ENCODE measurements around the gene SHKBP1. TPM values are rescaled to one million over a fixed set of nuclear protein-coding genes. Genes with fewer than 3 reads are reported as not detected.

Gene SHKBP1
- total RNA-seq, 2 donors from 2014 or later = 131 to 149 TPM

DNA sequence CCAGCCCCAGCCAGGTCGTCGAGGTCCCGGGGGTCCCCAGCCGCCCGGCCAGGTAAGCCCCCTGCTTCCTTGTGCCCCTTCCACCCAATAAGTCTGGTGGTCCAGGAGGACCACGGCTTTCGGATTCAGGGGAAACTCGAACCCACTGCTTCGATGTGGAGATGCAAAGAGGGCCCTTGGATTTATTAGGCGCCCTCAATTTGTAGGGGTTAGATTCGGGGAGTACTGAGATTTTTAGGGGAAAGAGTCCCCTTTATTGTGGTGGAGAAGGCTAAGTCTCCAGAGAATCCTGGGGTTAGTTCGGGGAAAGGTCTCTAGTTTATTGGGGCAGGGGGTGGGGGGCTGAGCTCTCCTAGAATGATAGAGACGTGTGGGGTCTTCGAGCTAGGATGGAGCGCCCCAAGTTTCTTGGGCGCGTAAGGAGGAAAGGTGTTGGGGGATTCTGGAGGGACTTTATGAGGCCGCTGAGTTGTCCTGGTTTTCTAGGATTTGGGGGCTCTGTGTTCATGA, 20.7 kb downstream of the SHKBP1 start:
- ATAC-seq (no peak), DNase-seq (ENCODE audit: low spot score) (no peak)
- H3K27ac Mint-ChIP-seq = no peak overlapping the region
- peaks cover 29 to 31% of the 10 kb centered on the region in 2 donors for H3K4me1 Mint-ChIP-seq (ENCODE audit: low read depth in 2 of 2)
- peak overlapping the region; percentile 7 for H3K4me3 Mint-ChIP-seq
- H3K9me3 Mint-ChIP-seq = no peaks in the 10 kb centered on the region
- H3K27me3 Mint-ChIP-seq = peaks cover 22 to 32% of the 10 kb centered on the region in 2 donors
- no peaks in the 10 kb centered on the region for H3K36me3 Mint-ChIP-seq

DNA sequence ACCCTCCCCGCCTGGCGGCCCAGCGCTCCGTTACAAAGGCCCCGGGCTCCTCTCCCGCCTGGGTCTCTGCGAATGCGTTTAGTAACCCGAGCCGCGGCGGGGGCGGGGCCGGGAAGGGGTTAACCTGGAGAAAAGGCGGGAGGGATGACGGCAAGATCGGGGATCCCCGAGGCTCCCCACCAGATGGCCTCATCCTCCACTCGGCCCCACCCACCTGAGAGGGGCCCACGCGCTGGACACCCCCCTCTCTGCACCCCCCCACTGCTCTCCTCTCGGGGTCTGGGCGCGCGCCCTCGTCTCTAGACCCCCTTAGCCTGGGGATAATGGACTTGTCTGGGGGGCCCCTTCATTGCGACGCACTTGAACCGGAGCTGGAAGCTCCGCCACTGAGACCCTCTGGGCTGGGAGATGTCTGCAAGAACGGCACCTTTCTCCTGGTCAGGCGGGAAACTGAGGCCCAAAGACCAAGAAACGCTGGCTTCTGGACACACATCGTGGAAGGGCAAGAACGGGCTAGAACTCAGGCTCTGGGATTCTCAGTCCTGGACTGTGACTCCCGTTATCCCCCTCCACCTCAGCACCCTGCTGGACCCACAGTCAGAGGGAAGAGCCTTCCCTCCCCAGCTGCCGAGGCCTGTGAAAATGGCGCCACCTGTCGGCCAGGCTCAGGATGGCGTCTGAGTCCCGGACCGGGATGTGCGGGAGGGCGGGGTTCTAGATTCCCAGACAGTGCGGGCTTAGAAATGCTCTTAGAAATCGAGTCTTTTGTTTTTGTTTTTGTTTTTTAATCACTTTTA, 21.6 kb downstream of the SHKBP1 start:
- Mint-ChIP-seq H3K4me1 (ENCODE audit: low read depth in 2 of 2) (peaks cover 29 to 34% of the 10 kb centered on the region in 2 donors), H3K27ac (no peak overlapping the region), H3K4me3 (no peak overlapping the region), H3K9me3 (no peaks in the 10 kb centered on the region), H3K36me3 (no peaks in the 10 kb centered on the region), H3K27me3 (peaks cover 22 to 32% of the 10 kb centered on the region in 2 donors)
- ATAC-seq = peak; percentile 78 to 79
- peak; percentile 82 for DNase-seq (ENCODE audit: low spot score)

DNA sequence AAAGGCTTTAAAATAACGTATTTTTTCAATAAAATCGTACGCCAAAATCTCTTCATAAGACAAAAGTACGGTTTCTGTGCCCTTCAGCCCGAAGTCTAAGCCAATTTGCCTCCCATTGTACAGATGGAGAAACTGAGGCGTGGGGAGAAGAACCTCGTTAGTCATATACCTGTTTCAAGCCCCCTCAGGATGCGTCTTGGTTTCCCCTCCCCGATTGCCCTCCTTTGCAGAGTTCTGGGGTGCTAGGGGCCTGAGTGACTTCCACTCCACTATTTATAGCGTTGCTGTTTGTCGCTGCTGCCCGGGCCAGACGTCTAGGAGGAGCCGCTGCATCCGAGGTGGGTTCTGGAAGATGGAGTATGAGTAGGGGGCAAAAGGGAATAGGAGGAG, 22.2 kb downstream of the SHKBP1 start:
- H3K4me3 Mint-ChIP-seq = no peak overlapping the region
- no peak overlapping the region for H3K27ac Mint-ChIP-seq
- H3K27me3 Mint-ChIP-seq = peaks cover 22 to 32% of the 10 kb centered on the region in 2 donors

DNA sequence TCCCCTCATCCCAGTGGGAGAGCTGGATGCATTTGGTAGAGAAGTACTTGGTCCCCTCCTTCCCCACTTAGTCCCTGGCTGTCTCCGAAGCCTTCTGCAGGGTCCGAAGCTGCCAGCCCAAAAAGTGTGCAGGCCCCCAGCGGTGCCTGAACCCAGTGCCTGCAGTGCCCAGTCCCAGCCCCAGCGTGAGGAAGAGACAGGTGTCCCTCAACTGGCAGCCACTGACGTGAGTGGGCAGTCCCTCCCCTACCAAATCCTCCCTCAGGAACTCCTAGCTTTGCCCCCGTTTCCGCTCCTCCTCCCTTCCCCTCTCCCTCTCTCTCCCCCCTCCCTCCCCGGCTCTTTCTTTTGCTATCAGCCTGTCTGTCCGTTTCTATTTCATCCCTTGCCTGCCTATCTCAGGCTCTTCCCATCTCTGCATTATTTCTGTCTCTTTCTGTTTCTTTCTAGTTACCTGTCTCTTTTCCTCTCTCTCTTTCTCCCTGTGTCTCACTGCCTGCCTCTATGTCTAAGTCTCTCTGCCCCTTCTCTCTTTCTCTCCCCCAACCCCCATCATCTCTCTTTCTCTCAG, 22.7 kb downstream of the SHKBP1 start:
- Mint-ChIP-seq H3K27ac (no peak overlapping the region), H3K4me3 (peak overlapping the region; percentile 65), H3K9me3 (no peaks in the 10 kb centered on the region), H3K4me1 (ENCODE audit: low read depth in 2 of 2) (peaks cover 31 to 37% of the 10 kb centered on the region in 2 donors), H3K27me3 (peaks cover 22 to 32% of the 10 kb centered on the region in 2 donors), H3K36me3 (no peaks in the 10 kb centered on the region)
- no peak for DNase-seq (ENCODE audit: low spot score)
- ATAC-seq = no peak

More for the DNA sequence above, 22.2 kb downstream of the SHKBP1 start:
- Mint-ChIP-seq H3K36me3 (no peaks in the 10 kb centered on the region), H3K4me1 (ENCODE audit: low read depth in 2 of 2) (peaks cover 31 to 37% of the 10 kb centered on the region in 2 donors), H3K9me3 (no peaks in the 10 kb centered on the region)
- ATAC-seq = no peak
- DNase-seq (ENCODE audit: low spot score) = no peak

DNA sequence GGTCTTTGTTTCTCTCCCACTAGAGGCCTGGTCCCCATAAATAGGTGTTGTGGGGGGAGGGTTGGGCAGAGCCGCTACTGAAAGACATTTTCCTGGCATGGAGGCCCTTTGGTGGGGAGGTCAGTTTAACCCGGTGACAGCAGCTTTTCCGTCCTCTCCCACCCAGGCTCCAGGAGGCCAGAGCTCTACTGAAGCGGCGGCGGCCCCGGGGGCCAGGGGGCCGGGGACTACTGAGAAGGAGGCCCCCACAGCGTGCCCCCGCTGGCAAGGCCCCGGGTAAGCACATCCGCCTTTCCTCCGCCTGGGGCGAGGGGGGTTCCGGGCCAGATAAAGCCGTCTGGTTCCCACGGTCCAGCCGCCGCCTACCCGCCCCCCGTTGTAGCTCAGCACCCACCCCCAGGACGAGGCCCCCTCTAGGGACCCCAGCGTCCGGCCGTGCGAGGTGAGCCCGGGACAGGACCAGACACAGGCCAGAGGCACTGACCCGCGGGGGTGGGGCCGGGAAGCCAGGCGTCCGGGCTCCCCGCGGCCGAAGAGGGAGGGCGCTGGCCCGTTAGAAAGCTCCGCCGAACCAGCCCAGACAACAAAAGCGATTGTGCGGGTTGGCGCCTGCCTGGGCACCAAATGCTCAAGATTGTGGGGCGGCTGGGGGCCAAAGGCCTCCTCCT, 23.4 kb downstream of the SHKBP1 start:
- no peak for DNase-seq (ENCODE audit: low spot score)
- Mint-ChIP-seq H3K4me1 (ENCODE audit: low read depth in 2 of 2) (peaks cover 31 to 33% of the 10 kb centered on the region in 2 donors), H3K27me3 (peaks cover 22 to 32% of the 10 kb centered on the region in 2 donors), H3K27ac (no peak overlapping the region), H3K4me3 (peak overlapping the region; percentile 65), H3K36me3 (no peaks in the 10 kb centered on the region), H3K9me3 (no peaks in the 10 kb centered on the region)
- no peak for ATAC-seq

DNA sequence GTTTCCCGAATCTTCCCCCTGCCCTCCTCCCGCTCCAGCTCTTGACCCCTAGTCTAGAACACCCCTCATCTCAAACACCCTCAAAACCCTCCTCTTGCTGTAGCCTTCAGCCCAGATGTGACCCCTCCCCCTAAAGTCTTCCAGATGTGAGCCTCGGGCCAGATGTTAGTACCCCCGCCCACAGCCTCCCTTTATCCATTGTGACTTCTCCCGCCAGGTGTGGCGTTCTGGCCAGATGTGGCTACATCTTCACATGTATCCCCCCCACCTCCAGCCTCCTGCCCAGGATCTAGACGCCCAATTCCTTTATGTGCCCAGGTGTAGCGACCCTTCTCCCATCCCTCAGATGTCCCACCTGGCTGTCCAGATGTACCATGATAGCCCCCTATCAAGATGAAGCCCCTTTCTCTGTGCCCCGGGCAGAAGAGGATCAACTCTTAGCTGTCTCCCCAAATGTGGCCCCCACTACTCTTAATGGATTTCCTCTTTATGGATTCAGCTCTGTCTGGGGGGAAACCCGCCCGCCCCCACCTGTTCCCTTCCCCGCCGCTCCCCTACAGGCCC, 24.0 kb downstream of the SHKBP1 start:
- H3K4me3 Mint-ChIP-seq = peak overlapping the region; percentile 34
- H3K27ac Mint-ChIP-seq = no peak overlapping the region
- H3K27me3 Mint-ChIP-seq = peaks cover 22 to 32% of the 10 kb centered on the region in 2 donors
- no peaks in the 10 kb centered on the region for H3K36me3 Mint-ChIP-seq
- H3K9me3 Mint-ChIP-seq = no peaks in the 10 kb centered on the region
- ATAC-seq (no peak), DNase-seq (ENCODE audit: low spot score) (no peak)
- H3K4me1 Mint-ChIP-seq (ENCODE audit: low read depth in 2 of 2) = peaks cover 37 to 38% of the 10 kb centered on the region in 2 donors

DNA sequence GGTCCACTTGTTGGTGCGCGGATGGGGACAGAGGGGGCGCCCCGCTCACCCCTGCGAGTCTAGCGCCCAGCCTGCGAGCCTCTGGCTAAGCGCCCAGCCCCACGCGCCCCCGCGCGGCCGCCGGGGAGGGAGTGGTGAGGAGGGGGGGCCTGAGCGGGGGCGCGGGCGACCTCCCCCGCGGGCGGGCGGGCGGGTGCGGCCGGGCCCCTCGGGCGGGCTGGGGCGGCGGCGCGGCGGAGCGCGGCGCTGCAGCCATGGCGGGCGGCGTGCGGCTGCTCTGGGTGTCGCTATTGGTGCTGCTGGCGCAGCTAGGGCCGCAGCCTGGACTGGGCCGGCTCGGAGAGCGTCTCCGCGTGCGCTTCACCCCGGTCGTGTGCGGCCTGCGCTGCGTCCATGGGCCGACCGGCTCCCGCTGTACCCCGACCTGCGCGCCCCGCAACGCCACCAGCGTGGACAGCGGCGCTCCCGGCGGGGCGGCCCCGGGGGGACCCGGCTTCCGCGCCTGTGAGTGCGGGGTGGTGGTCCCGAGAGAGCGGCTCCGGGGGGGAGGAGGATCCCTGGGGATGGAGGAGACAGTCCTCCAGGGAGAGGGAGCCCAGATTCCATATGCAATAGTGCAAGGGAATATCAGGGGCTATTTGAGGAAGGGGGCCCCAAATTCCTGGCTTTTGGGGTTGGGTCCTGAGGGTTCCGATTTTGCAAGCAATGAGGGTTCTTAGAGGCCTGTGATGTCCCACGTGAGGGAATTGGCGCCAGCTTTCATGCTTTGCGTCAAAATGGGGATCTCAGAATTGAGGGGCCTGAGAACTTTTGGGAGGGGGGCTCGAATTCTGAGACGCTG, 24.7 kb downstream of the SHKBP1 start, which contains the start of gene LTBP4:
TSS of gene LTBP4 (plus strand) at position 236 of the 841 bp plus-strand sequence. CDS start at position 255, 19 bp downstream.
- H3K9me3 Mint-ChIP-seq = no peaks in the 10 kb centered on the region
- no peak within 1 kb of the TSS for H3K27ac Mint-ChIP-seq
- ATAC-seq (no peak), DNase-seq (ENCODE audit: low spot score) (no peak)
- peak within 1 kb of the TSS; percentile 67 for H3K4me3 Mint-ChIP-seq
- no peaks in the 10 kb centered on the region for H3K36me3 Mint-ChIP-seq
- H3K27me3 Mint-ChIP-seq = peaks cover 20 to 32% of the 10 kb centered on the region in 2 donors
- H3K4me1 Mint-ChIP-seq (ENCODE audit: low read depth in 2 of 2) = peaks cover 41 to 43% of the 10 kb centered on the region in 2 donors

DNA sequence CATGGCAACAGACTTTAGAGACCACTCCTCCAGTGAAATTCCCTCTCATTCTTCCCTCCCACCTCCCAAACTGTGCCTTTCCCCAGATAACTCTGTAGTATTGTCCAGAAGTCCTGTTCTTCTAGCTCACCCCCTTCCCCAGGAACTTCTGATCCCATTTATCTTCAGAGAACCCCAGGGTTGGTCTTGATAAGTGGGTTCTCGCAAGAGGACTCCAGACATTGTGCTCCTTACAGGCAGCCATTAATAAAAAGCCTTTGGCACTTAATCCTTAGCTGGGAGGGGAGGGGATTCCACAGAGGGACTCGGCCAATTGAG, 26.4 kb downstream of the SHKBP1 start:
- ATAC-seq (no peak), DNase-seq (ENCODE audit: low spot score) (no peak)
- Mint-ChIP-seq H3K27me3 (peaks cover 14 to 24% of the 10 kb centered on the region in 2 donors), H3K27ac (peak overlapping the region in 1 of 2 donors; percentile 34), H3K4me1 (ENCODE audit: low read depth in 2 of 2) (peaks cover 41 to 46% of the 10 kb centered on the region in 2 donors), H3K9me3 (no peaks in the 10 kb centered on the region), H3K4me3 (peak overlapping the region; percentile 6), H3K36me3 (no peaks in the 10 kb centered on the region)

DNA sequence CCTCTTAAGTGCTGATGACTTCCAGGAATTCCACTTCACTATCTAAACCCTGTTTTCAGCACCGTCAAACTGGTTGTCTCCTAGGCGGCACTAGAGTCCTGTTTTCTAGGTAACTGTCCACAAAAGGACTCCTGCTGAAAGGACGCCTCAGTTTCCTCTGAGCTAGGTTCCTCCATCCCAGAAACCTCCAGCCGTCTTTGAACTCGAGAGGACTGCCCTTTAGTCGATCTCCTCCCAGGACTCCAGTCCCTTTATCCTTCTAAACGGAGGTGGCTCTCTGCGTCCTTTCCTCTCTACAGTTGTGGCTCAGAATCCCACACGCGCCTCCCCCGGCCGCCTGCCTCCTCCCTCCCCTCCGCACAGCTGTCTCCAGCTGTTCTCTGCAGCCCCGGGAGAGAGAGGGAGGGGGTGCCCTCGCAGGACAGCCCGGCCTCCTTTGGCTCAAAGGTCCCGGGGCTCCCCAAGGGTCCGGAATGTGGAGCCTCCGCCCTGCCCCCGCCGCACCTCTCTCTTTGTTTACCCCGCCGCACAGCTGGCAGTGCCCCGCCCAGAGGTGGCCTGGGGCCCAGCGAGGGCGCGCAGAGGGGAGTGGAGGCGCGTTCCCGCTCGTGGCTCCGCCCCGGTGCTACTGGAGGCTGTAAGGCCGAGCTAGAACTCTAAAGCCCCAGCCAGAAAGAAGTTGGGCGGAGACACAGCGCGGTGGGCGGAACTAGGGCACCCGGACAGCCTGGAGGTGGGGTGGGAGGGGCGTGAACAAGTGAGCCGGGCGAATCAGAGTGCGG, 26.9 kb downstream of the SHKBP1 start:
- peak; percentile 96 for DNase-seq (ENCODE audit: low spot score)

DNA sequence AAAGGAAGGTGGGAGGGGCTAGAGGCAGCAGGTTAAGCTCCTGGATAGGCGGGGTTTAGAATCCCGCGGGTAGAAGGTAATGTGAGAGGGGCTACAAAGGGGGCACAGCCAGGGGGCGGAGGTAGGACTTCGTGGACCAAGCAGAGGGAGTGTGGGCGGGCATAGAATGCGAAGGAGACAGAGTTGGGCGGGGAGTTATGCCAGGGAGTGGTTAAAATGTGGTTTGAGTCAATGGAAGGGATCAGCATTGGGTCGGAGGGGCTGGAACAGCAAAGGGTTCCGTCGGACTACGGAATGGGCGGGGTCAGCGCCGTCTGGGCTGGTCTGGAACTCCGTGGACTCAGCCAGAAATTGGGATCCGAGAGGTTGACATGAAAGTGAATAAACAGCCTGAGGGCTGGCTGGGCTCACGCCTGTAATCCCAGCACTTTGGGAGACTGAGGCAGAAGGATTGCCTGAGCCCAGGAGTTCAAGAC, 27.5 kb downstream of the SHKBP1 start:
- peak overlapping the region; percentile 94 for H3K4me3 Mint-ChIP-seq
- H3K4me1 Mint-ChIP-seq (ENCODE audit: low read depth in 2 of 2) = peaks cover 46 to 54% of the 10 kb centered on the region in 2 donors
- H3K27ac Mint-ChIP-seq = peak overlapping the region; percentile 32 to 34
- H3K36me3 Mint-ChIP-seq = no peaks in the 10 kb centered on the region
- DNase-seq (ENCODE audit: low spot score) = no peak
- H3K27me3 Mint-ChIP-seq = peaks cover 14 to 23% of the 10 kb centered on the region in 2 donors
- no peak for ATAC-seq
- no peaks in the 10 kb centered on the region for H3K9me3 Mint-ChIP-seq

More for the DNA sequence above, 26.9 kb downstream of the SHKBP1 start:
- Mint-ChIP-seq H3K27ac (peak overlapping the region; percentile 32 to 34), H3K9me3 (no peaks in the 10 kb centered on the region), H3K27me3 (peaks cover 14 to 24% of the 10 kb centered on the region in 2 donors), H3K4me3 (peak overlapping the region; percentile 94), H3K4me1 (ENCODE audit: low read depth in 2 of 2) (peaks cover 41 to 48% of the 10 kb centered on the region in 2 donors), H3K36me3 (no peaks in the 10 kb centered on the region)
- ATAC-seq = peak; percentile 87

DNA sequence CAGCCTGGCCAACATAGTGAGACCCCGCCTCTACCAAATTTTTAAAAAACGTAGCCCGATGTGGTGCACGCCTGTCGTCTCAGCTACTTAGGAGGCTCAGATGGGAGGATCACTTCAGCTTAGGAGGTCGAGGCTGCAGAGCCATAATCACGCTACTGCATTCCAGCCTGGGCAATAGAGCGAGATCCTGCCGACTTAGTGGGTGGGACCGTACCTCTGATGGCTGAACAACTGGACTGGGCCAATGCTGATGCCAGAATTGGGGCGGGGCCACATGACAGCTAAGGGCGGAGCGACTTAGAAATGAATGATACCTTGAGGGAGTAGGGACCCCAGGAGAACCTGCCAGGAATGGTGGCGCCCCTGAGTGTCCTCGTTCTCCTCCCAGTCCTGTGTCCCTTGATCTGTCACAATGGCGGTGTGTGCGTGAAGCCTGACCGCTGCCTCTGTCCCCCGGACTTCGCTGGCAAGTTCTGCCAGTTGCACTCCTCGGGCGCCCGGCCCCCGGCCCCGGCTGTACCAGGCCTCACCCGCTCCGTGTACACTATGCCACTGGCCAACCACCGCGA, 28.1 kb downstream of the SHKBP1 start:
- peaks cover 11 to 18% of the 10 kb centered on the region in 2 donors for H3K27me3 Mint-ChIP-seq
- H3K4me3 Mint-ChIP-seq = peak overlapping the region; percentile 94
- H3K36me3 Mint-ChIP-seq = no peaks in the 10 kb centered on the region
- peaks cover 44 to 52% of the 10 kb centered on the region in 2 donors for H3K4me1 Mint-ChIP-seq (ENCODE audit: low read depth in 2 of 2)
- H3K27ac Mint-ChIP-seq = peak overlapping the region; percentile 67 to 90
- DNase-seq (ENCODE audit: low spot score) (peak; percentile 58), ATAC-seq (no peak)
- no peaks in the 10 kb centered on the region for H3K9me3 Mint-ChIP-seq
